HL-60/S4 treated with retinoic acid at 250 ng/mL for 4 days and 3 days (cell line): ENCODE measurements around the gene DNAH10.

Experiments
- in situ Hi-C: fragments of 300-500 bp; cut with MboI; formaldehyde crosslinking; loops from 2 replicates; pipeline ENCODE4 v1.7.0; 2022; ENCODE audit warnings: low sequenced_read_pairs

Gene DNAH10

DNA sequence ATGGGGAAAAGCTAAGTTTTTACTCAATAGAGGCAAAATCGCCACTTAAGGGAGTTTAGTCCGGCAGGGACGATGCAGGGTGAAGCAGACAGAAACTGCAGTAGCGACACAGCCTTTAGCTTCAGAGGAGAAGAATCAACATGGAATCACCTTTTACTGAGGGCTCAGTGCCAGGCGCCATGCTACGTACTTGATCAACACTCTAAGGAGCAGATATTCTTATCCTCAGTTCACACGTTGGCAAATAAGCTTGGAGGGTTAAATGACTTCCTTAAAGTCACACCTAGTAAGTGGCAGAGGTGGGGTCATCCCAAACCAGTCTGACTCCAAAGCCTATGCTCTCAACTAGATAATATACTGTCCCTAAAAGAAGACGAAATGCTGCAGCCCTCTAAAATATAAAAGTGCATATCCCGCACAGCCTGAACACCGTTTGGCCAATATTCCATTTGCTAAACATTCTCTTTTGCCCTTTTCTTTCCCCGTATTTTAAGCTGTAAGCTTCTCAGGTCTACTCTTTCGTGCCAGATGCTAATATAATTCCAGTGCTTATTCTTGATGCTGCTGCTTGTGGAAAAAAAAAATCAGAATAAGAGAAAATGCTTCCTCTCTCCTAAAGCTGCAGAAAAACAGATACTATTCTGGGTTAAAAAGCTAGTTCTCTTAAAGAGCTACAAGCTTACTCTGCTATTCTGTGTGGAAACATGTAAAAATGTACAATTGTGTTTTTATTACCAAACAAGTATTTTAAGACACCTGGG, 199.7 kb downstream of the DNAH10 start:
- in situ Hi-C loops = no loop called here

DNA sequence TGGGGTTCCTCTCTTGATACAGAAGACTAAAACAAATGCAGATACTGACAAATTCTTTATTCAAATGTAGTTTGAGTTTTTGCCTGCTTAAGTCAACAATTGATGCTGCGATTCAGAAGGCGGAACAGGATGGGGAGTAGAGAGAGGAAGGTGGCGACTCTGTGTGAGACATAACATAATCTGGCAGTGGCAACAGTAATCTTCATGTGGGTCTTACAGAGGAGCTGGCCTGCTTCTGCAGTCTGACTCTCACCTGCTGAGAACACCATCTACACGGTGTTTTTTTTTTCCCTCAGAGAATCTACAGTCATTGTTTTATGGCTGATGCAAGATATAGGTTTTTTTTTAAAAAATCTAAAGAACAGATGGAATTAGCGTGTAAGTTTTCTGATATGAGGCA, 200.4 kb downstream of the DNAH10 start:
- in situ Hi-C loops = no loop called here

GRCh38 chr12:123963821-123964220, 201.7 kb downstream of the DNAH10 start:
- in situ Hi-C loops = no loop called here

DNA sequence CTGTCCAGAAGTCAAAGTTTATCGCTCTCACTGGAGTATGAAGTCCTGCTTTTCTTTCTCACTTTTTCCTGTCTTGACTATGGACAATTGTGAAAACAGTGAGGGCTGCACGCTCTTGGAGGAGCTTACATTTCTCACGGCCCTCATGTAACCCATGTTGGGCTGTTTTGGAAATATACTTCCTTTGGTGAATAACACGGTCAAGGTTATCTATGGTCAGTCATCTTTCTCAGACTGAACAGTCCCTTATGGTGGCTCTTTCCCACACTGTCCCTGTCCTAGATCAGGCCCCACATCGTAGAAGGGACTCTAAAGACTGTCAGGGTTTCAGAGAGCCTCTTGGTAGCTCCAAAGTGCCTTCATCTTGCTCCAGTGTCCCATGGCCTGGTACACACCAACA, 203.3 kb downstream of the DNAH10 start:
- in situ Hi-C loops = no loop called here

DNA sequence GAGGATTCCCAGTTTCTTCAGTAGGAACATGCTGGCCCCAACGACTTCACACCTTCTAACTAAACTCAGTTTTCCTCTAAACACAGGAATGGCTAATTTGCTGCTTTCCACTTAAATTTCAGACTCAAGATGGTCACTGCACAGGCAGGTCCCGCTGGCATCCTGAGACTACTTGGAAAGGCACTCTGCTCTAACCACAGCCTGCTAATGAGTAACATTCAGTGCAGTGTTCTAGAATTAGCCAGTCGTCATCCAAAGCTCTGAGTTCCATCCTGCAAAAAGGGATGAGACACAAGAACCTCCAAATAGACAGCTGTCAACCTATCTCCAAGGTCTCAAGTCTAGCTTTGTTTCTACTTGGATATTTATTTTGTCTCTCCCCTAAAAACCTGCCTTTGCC, 204.5 kb downstream of the DNAH10 start:
- in situ Hi-C loops = no loop called here

DNA sequence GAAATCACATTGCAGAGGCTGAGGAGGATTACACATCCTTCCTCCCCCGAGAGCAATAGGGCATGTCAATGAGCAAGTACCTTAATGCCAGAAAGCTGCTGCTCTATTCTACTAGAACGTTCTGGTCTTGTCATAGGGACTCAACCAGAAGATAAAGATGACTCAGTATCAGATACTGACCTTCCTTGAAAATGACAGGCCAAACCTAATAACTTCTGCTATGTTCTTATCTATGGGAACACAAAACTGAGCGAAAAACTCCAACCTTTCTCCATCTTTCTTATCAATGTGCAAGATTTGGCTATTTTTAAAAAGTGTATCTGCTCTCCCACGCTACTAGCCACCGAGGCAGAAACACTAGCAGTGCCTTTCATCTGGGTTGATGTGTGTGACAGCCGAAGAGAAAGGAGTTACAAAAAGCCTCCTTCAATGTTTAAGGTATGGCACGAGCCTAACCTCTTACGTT, 205.1 kb downstream of the DNAH10 start:
- in situ Hi-C loops = no loop called here

DNA sequence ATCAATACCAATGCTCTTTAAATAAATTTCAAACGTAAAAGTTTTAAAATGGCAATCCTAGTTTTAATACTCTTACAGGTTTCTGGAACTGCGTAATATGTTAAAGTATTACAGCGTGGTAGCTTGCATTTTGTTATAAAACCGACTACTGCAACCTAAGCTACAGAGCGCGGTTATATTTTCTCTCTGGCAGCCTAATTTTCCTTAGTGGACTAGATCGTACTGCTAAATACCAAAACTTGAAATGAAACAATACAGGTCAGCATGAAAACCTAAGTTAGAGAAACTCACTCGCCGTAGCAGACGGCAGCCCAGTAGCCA, 209.3 kb downstream of the DNAH10 start:
- in situ Hi-C loops = no loop called here

DNA sequence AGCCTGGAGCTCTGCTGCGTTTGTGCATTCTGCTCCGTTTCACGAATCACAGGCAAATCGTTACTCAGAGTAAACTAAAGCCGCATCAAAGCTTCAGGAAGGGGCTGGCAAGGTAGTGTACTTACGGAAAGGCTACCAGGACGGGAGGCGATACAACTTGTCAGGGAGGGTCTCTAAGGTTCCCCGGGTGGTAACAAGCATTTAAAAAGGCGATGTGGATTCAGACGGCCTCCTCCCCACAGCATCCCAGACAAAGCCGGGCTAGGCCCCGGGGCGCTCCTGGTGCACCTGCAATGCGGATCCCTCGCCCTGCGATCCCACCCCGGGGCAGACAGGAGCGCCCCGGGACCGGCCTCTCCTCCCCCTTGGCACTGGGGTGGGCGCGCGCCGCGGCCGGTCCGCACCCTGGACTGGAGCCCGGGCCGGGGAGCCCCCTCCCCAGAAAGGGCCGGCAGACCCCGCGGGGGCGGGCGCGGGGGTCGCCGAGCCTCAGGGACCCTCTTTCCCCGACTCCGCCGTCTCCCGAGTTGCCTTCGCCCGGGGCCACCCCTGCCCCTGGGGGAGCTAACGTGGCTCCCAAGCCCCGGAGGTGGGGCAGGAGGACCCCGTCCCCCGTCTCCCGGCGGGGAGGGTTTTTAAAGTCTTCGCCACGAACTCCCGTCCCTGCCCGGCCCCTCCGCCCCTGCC, 209.8 kb downstream of the DNAH10 start:
- in situ Hi-C loops = no loop called here

GRCh38 chr12:123972457-123973401, 210.6 kb downstream of the DNAH10 start, which contains the start of the genes CCDC92 and ZNF664:
TSS of gene CCDC92 (minus strand) at chr12:123972831. CDS start at chr12:123944305, 28,526 bp downstream.
TSS of gene ZNF664 (plus strand) at chr12:123973215. CDS start at chr12:124012145, 38,930 bp downstream.
- in situ Hi-C loops = no loop called here

GRCh38 chr12:123973552-123974341, 211.6 kb downstream of the DNAH10 start:
- in situ Hi-C loops = no loop called here

- in situ Hi-C loops = no loop called here
These were observed 214.2 kb downstream of the DNAH10 start for GRCh38 chr12:123976227-123976826.

DNA sequence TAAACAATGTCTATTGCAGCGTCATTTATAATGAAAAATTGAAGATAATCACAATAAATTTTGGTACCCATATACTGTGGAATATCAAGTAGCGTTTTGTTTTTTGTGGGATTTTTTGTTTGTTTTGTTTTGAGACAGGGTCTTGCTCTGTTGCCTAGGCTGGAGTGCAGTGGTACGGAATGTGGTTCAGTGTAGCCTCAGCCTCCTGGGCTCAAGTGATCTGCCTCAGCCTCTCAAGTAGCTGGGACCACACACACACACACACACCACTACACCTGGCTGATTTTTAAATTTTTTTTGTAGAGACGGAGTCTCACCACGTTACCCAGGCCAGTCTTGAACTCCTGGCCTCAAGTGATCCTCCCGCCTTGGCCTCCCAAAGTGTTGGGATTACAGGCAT, 217.5 kb downstream of the DNAH10 start:
- in situ Hi-C loops = no loop called here

GRCh38 chr12:123982269-123982668, 220.2 kb downstream of the DNAH10 start:
- in situ Hi-C loops = no loop called here

GRCh38 chr12:123983822-123984485, 221.9 kb downstream of the DNAH10 start:
- in situ Hi-C loops = no loop called here

DNA sequence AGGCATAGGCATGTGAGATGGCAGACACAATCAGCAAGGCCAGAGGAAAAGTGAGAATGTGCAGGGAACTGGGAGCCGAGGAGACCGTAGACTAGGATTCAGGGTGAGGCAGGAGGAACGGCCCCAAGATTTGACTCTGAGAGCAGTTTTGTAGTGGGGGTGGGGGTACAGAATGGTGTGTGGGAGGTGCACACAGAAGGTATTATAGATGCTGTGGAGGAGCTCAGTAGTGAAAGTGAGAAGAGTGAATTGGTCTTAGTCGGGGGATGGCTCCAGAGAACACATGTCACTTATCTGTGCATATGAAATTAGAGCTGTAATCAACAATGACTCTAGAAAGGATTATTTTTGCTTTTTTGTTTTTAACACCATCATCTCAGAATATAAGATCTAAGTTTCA, 222.8 kb downstream of the DNAH10 start:
- in situ Hi-C loops = no loop called here
